Hematopoietic multipotent progenitor cell treated with erythropoietin and hydrocortisone succinate and interleukin-3 and kit ligand, for 15 days (in vitro differentiated cells): ENCODE data around the gene CNTRL.
"Not testable (repeated sequence)": the region's sequence is repeated elsewhere in the genome, so short reads cannot be mapped to it uniquely, and the experiment has no call there.

Experiments used
- DNase-seq: peaks from one replicate; pipeline ENCODE4 v3.0.0-alpha.2; 2015; ENCODE audit warnings: low spot score

Gene CNTRL

GRCh38 chr9:121071756-121072421 is 2.9 kb upstream of the CNTRL start:
- peak; percentile 35 for DNase-seq

GRCh38 chr9:121073038-121073437 is 1.7 kb upstream of the CNTRL start:
- no peak for DNase-seq

GRCh38 chr9:121075251-121076036 is 689 bp downstream of the CNTRL start:
- DNase-seq = peak; percentile 24

- DNase-seq = no peak
Observed at GRCh38 chr9:121082075-121082474, 7.3 kb downstream of the CNTRL start.

GRCh38 chr9:121085661-121086060 is 10.9 kb downstream of the CNTRL start:
- DNase-seq = no peak

- DNase-seq = no peak
Observed at GRCh38 chr9:121088576-121088975, 13.8 kb downstream of the CNTRL start.

- DNase-seq = not testable (repeated sequence)
Observed at GRCh38 chr9:121090743-121091142, 16.0 kb downstream of the CNTRL start.

GRCh38 chr9:121095057-121095456 is 20.3 kb downstream of the CNTRL start:
- no peak for DNase-seq

- DNase-seq = no peak
Observed at GRCh38 chr9:121098567-121099198, 23.9 kb downstream of the CNTRL start.

GRCh38 chr9:121104054-121104453 is 29.3 kb downstream of the CNTRL start:
- DNase-seq = not testable (repeated sequence)

GRCh38 chr9:121105531-121105930 is 30.8 kb downstream of the CNTRL start:
- no peak for DNase-seq

GRCh38 chr9:121107029-121107428 is 32.3 kb downstream of the CNTRL start:
- DNase-seq = no peak

GRCh38 chr9:121107881-121108280 is 33.1 kb downstream of the CNTRL start:
- no peak for DNase-seq

- DNase-seq = no peak
Observed at GRCh38 chr9:121115466-121115865, 40.7 kb downstream of the CNTRL start.

GRCh38 chr9:121118266-121118665 is 43.5 kb downstream of the CNTRL start:
- no peak for DNase-seq

GRCh38 chr9:121120386-121120785 is 45.6 kb downstream of the CNTRL start:
- DNase-seq = no peak

GRCh38 chr9:121121582-121122087 is 46.9 kb downstream of the CNTRL start:
- peak; percentile 85 for DNase-seq

GRCh38 chr9:121122246-121123032 is 47.7 kb downstream of the CNTRL start:
- no peak for DNase-seq

GRCh38 chr9:121123816-121124535 is 49.2 kb downstream of the CNTRL start:
- no peak for DNase-seq

GRCh38 chr9:121125590-121125989 is 50.8 kb downstream of the CNTRL start:
- DNase-seq = no peak

GRCh38 chr9:121129384-121129783 is 54.6 kb downstream of the CNTRL start:
- DNase-seq = not testable (repeated sequence)
